Neural cell (in vitro differentiated cells): Measurements from ENCODE around the gene DNAH17.

Experiments used
- EZH2 ChIP-seq: fragments of 200-600, 300-800 bp; shearing (Covaris generic), sonication (generic); IDR thresholded peaks from 2 replicates; pipeline ENCODE4 v1.6.1; 2014; ENCODE audit warnings: antibody characterized with exemption, low read length, borderline replicate concordance, mild to moderate bottlenecking; ENCODE audit not compliant: insufficient read depth, poor library complexity, severe bottlenecking
- POLR2AphosphoS5 ChIP-seq: IDR thresholded peaks from 2 replicates; pipeline ENCODE4 v1.6.1; 2012
- TF ChIP-seq, protein P1 (sequence below): fragments of 450-650 bp; IDR thresholded peaks from 2 replicates; pipeline ENCODE4 v1.5.1; 2014; ENCODE audit warnings: antibody characterized with exemption, mild to moderate bottlenecking, moderate library complexity; ENCODE audit not compliant: poor library complexity, severe bottlenecking

DNA sequence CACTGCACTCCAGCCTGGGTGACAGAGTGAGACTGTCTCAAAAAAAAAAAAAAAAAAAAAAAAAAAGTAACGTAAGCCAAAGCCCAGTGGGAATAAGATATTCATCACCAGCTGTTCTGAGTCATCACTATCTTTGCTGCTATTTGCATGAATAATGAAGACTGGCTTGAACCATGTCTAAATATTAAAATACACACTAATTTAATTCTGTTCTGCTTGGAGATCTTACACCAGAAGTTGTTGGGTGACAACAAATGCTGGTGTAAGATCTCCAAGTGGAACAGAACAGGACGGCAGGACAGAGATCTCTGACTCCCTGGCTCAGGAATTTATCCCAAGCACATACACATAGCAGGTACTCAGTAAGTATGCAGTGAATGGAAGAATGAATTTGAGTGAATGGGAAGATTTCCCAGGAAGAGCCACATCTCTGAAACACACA lies 19.6 kb downstream of the DNAH17 start:
- no peak for TF ChIP-seq POLR2AphosphoS5
- TF ChIP-seq, protein P1, sequence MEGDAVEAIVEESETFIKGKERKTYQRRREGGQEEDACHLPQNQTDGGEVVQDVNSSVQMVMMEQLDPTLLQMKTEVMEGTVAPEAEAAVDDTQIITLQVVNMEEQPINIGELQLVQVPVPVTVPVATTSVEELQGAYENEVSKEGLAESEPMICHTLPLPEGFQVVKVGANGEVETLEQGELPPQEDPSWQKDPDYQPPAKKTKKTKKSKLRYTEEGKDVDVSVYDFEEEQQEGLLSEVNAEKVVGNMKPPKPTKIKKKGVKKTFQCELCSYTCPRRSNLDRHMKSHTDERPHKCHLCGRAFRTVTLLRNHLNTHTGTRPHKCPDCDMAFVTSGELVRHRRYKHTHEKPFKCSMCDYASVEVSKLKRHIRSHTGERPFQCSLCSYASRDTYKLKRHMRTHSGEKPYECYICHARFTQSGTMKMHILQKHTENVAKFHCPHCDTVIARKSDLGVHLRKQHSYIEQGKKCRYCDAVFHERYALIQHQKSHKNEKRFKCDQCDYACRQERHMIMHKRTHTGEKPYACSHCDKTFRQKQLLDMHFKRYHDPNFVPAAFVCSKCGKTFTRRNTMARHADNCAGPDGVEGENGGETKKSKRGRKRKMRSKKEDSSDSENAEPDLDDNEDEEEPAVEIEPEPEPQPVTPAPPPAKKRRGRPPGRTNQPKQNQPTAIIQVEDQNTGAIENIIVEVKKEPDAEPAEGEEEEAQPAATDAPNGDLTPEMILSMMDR: no peak
- no peak for TF ChIP-seq EZH2
